ENCODE measurements around the gene ABCC8. TPM values are rescaled to one million over a fixed set of nuclear protein-coding genes. Genes with fewer than 3 reads are reported as not detected.

The ABCC8 gene
- total RNA-seq, 1 experiment from 2014 or later: 7.3 TPM

GRCh38 chr11:17412488-17413180 is 64.0 kb downstream of the ABCC8 start:
- no peak for TF ChIP-seq JUN (CRISPR knock-in tag; IDR thresholded peaks at IDR 0.05)
- TF ChIP-seq FOXP4 (CRISPR knock-in tag; IDR thresholded peaks at IDR 0.05): no peak
- TF ChIP-seq FOXJ3 (CRISPR knock-in tag; IDR thresholded peaks at IDR 0.05; ENCODE audit: borderline replicate concordance): no peak
- no peak for TF ChIP-seq AFF4 (CRISPR knock-in tag; IDR thresholded peaks at IDR 0.05; ENCODE audit: borderline replicate concordance)
- no peak for TF ChIP-seq RORB (CRISPR knock-in tag; IDR thresholded peaks at IDR 0.05)
- TF ChIP-seq IRF2 (CRISPR knock-in tag; IDR thresholded peaks at IDR 0.05; ENCODE audit: borderline replicate concordance, low read depth): no peak
- TF ChIP-seq ERG (CRISPR knock-in tag; IDR thresholded peaks at IDR 0.05): no peak
- TF ChIP-seq CBFB (CRISPR knock-in tag; IDR thresholded peaks at IDR 0.05; ENCODE audit: low read depth): no peak
- no peak for TF ChIP-seq E2F5 (CRISPR knock-in tag; IDR thresholded peaks at IDR 0.05)
- TF ChIP-seq NR2C2 (CRISPR knock-in tag; IDR thresholded peaks at IDR 0.05): no peak
- TF ChIP-seq ARID4B (CRISPR knock-in tag; IDR thresholded peaks at IDR 0.05; ENCODE audit: borderline replicate concordance): no peak
- TF ChIP-seq ZBTB43 (CRISPR knock-in tag; IDR thresholded peaks at IDR 0.05): no peak
- TF ChIP-seq TP53 (CRISPR knock-in tag; IDR thresholded peaks at IDR 0.05): no peak
- no peak for TF ChIP-seq ETV6 (CRISPR knock-in tag; IDR thresholded peaks at IDR 0.05)
- no peak for TF ChIP-seq OVOL2 (CRISPR knock-in tag; IDR thresholded peaks at IDR 0.05; ENCODE audit: borderline replicate concordance)
- no peak for TF ChIP-seq PREB (CRISPR knock-in tag; IDR thresholded peaks at IDR 0.05; ENCODE audit: borderline replicate concordance)
- Mint-ChIP-seq H3K27me3 (ENCODE audit: low read depth) (no peaks in the 10 kb centered on the region; the same call in 1 of the 2 replicates), H3K27ac (no peak overlapping the region), H3K4me3 (no peak overlapping the region), H3K36me3 (no peaks in the 10 kb centered on the region), H3K4me1 (peaks cover 6% of the 10 kb centered on the region), H3K9me3 (no peaks in the 10 kb centered on the region)
- CTCF ChIA-PET: interaction anchor here (0.7 to 1.9 kb wide), 7 partner anchors 9 to 176 kb away, joined by 3 to 9 read pairs (median 4); partner anchors contain the start of gene OTOG
- ATAC-seq: peak; percentile 62
- POLR2A ChIA-PET: no interaction called here
- DNase-seq (ENCODE audit: low spot score): no peak

All from WTC11 (cell line).